Stimulated activated naive CD8-positive, alpha-beta T cell treated with anti-CD3 and anti-CD28 coated beads, Interleukin-15, Interleukin-2, amounts not matched to agents 100 ng/mL and 50 ng/mL, for 24 hours (primary cell): Measurements from ENCODE around the gene SEZ6L.

ENCODE experiments used
- H3K27ac Mint-ChIP-seq: one replicate; pipeline ENCODE4 v1.8.0; 2021; ENCODE audit warnings: mild to moderate bottlenecking, mixed read lengths
- H3K27me3 Mint-ChIP-seq: one replicate; pipeline ENCODE4 v1.8.0; 2021; ENCODE audit warnings: mixed read lengths
- H3K36me3 Mint-ChIP-seq: one replicate; pipeline ENCODE4 v1.8.0; 2021; ENCODE audit warnings: low read depth, mixed read lengths
- H3K4me1 Mint-ChIP-seq: one replicate; pipeline ENCODE4 v1.8.0; 2021; ENCODE audit warnings: low read depth, mixed read lengths
- H3K4me3 Mint-ChIP-seq: one replicate; pipeline ENCODE4 v1.8.0; 2021; ENCODE audit warnings: mild to moderate bottlenecking, mixed read lengths
- H3K9me3 Mint-ChIP-seq: one replicate; pipeline ENCODE4 v1.8.0; 2021; ENCODE audit warnings: mixed read lengths

The SEZ6L gene

GRCh38 chr22:26164174-26164573, 5.1 kb upstream of the SEZ6L start:
- H3K27me3 Mint-ChIP-seq = peaks cover 54% of the 10 kb centered on the region
- peaks cover 6% of the 10 kb centered on the region for H3K4me1 Mint-ChIP-seq
- H3K27ac Mint-ChIP-seq = no peak overlapping the region
- H3K9me3 Mint-ChIP-seq = no peaks in the 10 kb centered on the region
- no peaks in the 10 kb centered on the region for H3K36me3 Mint-ChIP-seq
- no peak overlapping the region for H3K4me3 Mint-ChIP-seq

- H3K27me3 Mint-ChIP-seq = peaks cover 79% of the 10 kb centered on the region
- H3K9me3 Mint-ChIP-seq = no peaks in the 10 kb centered on the region
- peak overlapping the region; percentile 26 for H3K4me3 Mint-ChIP-seq
- no peak overlapping the region for H3K27ac Mint-ChIP-seq
- H3K36me3 Mint-ChIP-seq = no peaks in the 10 kb centered on the region
- peaks cover 6% of the 10 kb centered on the region for H3K4me1 Mint-ChIP-seq
These were observed 871 bp upstream of the SEZ6L start for GRCh38 chr22:26168330-26168851.

GRCh38 chr22:26168939-26169314, 335 bp upstream of the SEZ6L start:
- Mint-ChIP-seq H3K27me3 (peaks cover 77% of the 10 kb centered on the region), H3K27ac (no peak overlapping the region), H3K9me3 (no peaks in the 10 kb centered on the region), H3K36me3 (no peaks in the 10 kb centered on the region), H3K4me3 (peak overlapping the region; percentile 26), H3K4me1 (peaks cover 6% of the 10 kb centered on the region)

- H3K4me3 Mint-ChIP-seq = no peak overlapping the region
- no peak overlapping the region for H3K27ac Mint-ChIP-seq
These were observed 840 bp downstream of the SEZ6L start for GRCh38 chr22:26170112-26170492.

GRCh38 chr22:26170795-26171580, 1.7 kb downstream of the SEZ6L start:
- Mint-ChIP-seq H3K27me3 (peaks cover 70% of the 10 kb centered on the region), H3K4me3 (no peak overlapping the region), H3K27ac (no peak overlapping the region), H3K4me1 (peaks cover 6% of the 10 kb centered on the region), H3K9me3 (no peaks in the 10 kb centered on the region), H3K36me3 (no peaks in the 10 kb centered on the region)

More at GRCh38 chr22:26170112-26170492, 840 bp downstream of the SEZ6L start:
- peaks cover 6% of the 10 kb centered on the region for H3K4me1 Mint-ChIP-seq
- H3K9me3 Mint-ChIP-seq = no peaks in the 10 kb centered on the region
- H3K36me3 Mint-ChIP-seq = no peaks in the 10 kb centered on the region
- H3K27me3 Mint-ChIP-seq = peaks cover 76% of the 10 kb centered on the region

GRCh38 chr22:26172389-26172990, 3.2 kb downstream of the SEZ6L start:
- H3K4me3 Mint-ChIP-seq = no peak overlapping the region
- no peaks in the 10 kb centered on the region for H3K9me3 Mint-ChIP-seq
- peaks cover 6% of the 10 kb centered on the region for H3K4me1 Mint-ChIP-seq
- H3K27me3 Mint-ChIP-seq = peaks cover 64% of the 10 kb centered on the region
- no peaks in the 10 kb centered on the region for H3K36me3 Mint-ChIP-seq
- H3K27ac Mint-ChIP-seq = no peak overlapping the region

- Mint-ChIP-seq H3K36me3 (no peaks in the 10 kb centered on the region), H3K27ac (no peak overlapping the region), H3K4me1 (no peaks in the 10 kb centered on the region), H3K4me3 (no peak overlapping the region), H3K27me3 (peaks cover 48% of the 10 kb centered on the region), H3K9me3 (no peaks in the 10 kb centered on the region)
These were observed 5.0 kb downstream of the SEZ6L start for GRCh38 chr22:26174280-26174679.

- H3K4me1 Mint-ChIP-seq = no peaks in the 10 kb centered on the region
- H3K27me3 Mint-ChIP-seq = peaks cover 27% of the 10 kb centered on the region
- H3K4me3 Mint-ChIP-seq = no peak overlapping the region
- H3K36me3 Mint-ChIP-seq = no peaks in the 10 kb centered on the region
- H3K27ac Mint-ChIP-seq = no peak overlapping the region
- no peaks in the 10 kb centered on the region for H3K9me3 Mint-ChIP-seq
These were observed 13.5 kb downstream of the SEZ6L start for GRCh38 chr22:26182723-26183122.

- Mint-ChIP-seq H3K9me3 (peaks cover 3% of the 10 kb centered on the region), H3K4me3 (no peak overlapping the region), H3K4me1 (no peaks in the 10 kb centered on the region), H3K27me3 (peaks cover 28% of the 10 kb centered on the region), H3K36me3 (no peaks in the 10 kb centered on the region), H3K27ac (no peak overlapping the region)
These were observed 15.9 kb downstream of the SEZ6L start for GRCh38 chr22:26185190-26185589.

- Mint-ChIP-seq H3K27ac (no peak overlapping the region), H3K4me3 (no peak overlapping the region), H3K36me3 (no peaks in the 10 kb centered on the region), H3K27me3 (peaks cover 25% of the 10 kb centered on the region), H3K4me1 (no peaks in the 10 kb centered on the region), H3K9me3 (peaks cover 3% of the 10 kb centered on the region)
These were observed 19.1 kb downstream of the SEZ6L start for GRCh38 chr22:26188341-26188740.

GRCh38 chr22:26194313-26194712, 25.1 kb downstream of the SEZ6L start:
- Mint-ChIP-seq H3K36me3 (no peaks in the 10 kb centered on the region), H3K4me1 (no peaks in the 10 kb centered on the region), H3K9me3 (no peaks in the 10 kb centered on the region), H3K4me3 (no peak overlapping the region), H3K27ac (no peak overlapping the region), H3K27me3 (peaks cover 18% of the 10 kb centered on the region)

GRCh38 chr22:26194877-26195276, 25.6 kb downstream of the SEZ6L start:
- Mint-ChIP-seq H3K36me3 (no peaks in the 10 kb centered on the region), H3K4me3 (no peak overlapping the region), H3K4me1 (no peaks in the 10 kb centered on the region), H3K9me3 (no peaks in the 10 kb centered on the region), H3K27ac (no peak overlapping the region), H3K27me3 (peaks cover 18% of the 10 kb centered on the region)

GRCh38 chr22:26196657-26197056, 27.4 kb downstream of the SEZ6L start:
- H3K27me3 Mint-ChIP-seq = peaks cover 18% of the 10 kb centered on the region
- no peaks in the 10 kb centered on the region for H3K9me3 Mint-ChIP-seq
- H3K4me3 Mint-ChIP-seq = no peak overlapping the region

GRCh38 chr22:26197425-26197824, 28.2 kb downstream of the SEZ6L start:
- no peak overlapping the region for H3K4me3 Mint-ChIP-seq
- H3K9me3 Mint-ChIP-seq = no peaks in the 10 kb centered on the region
- no peaks in the 10 kb centered on the region for H3K4me1 Mint-ChIP-seq
- H3K27ac Mint-ChIP-seq = no peak overlapping the region
- H3K36me3 Mint-ChIP-seq = no peaks in the 10 kb centered on the region
- peaks cover 21% of the 10 kb centered on the region for H3K27me3 Mint-ChIP-seq

More at GRCh38 chr22:26196657-26197056, 27.4 kb downstream of the SEZ6L start:
- H3K4me1 Mint-ChIP-seq = no peaks in the 10 kb centered on the region
- H3K36me3 Mint-ChIP-seq = no peaks in the 10 kb centered on the region
- H3K27ac Mint-ChIP-seq = no peak overlapping the region

GRCh38 chr22:26199665-26200064, 30.4 kb downstream of the SEZ6L start:
- H3K9me3 Mint-ChIP-seq = no peaks in the 10 kb centered on the region
- H3K4me3 Mint-ChIP-seq = no peak overlapping the region
- H3K36me3 Mint-ChIP-seq = no peaks in the 10 kb centered on the region
- H3K4me1 Mint-ChIP-seq = no peaks in the 10 kb centered on the region
- peaks cover 17% of the 10 kb centered on the region for H3K27me3 Mint-ChIP-seq
- H3K27ac Mint-ChIP-seq = no peak overlapping the region
